ENCODE results near the gene EIF3B. TPM values are rescaled to one million over a fixed set of nuclear protein-coding genes. Genes with fewer than 3 reads are reported as not detected.

Gene EIF3B
- total and polyA plus RNA-seq, 4 donors, result 27.4 to 98.8 (median 60.8) TPM

GRCh38 chr7:2403718-2404648, 49.4 kb downstream of the EIF3B start:
- Histone ChIP-seq H3K9ac (ENCODE audit: low read depth in 1 of 2, low read length in 2 of 2) (peak overlapping the region; percentile 18 to 58), H3K27me3 (ENCODE audit: control insufficient read depth in 4 of 4, insufficient read depth in 4 of 4, low read length in 3 of 4) (no peaks in the 10 kb centered on the region), H3K9me3 (ENCODE audit: control insufficient read depth in 4 of 4, low read length in 3 of 4) (no peaks in the 10 kb centered on the region), H3K27ac (ENCODE audit: low read depth in 1 of 2, low read length in 2 of 2) (peak overlapping the region; percentile 8 to 63), H3K4me1 (ENCODE audit: control insufficient read depth in 4 of 4, insufficient read depth in 4 of 4, low read length in 3 of 4) (peaks cover 10 to 39% (median 22%) of the 10 kb centered on the region in 4 donors), H3K4me3 (ENCODE audit: low read depth in 1 of 3, low read length in 3 of 3) (peak overlapping the region; percentile 55 to 94 (median 69)), H3K36me3 (ENCODE audit: control insufficient read depth in 4 of 4, insufficient read depth in 3 of 4, low read depth in 1 of 4, low read length in 3 of 4) (no peaks in the 10 kb centered on the region)
- peak; percentile 54 for DNase-seq (ENCODE audit: low spot score)
- WGBS, result 2% methylated on average over 71 of the region's 71 CpGs
- TF ChIP-seq SP1 (IDR thresholded peaks at IDR 0.05) (no peak), JUND (IDR thresholded peaks at IDR 0.05) (no peak), RXRA (IDR thresholded peaks at IDR 0.05) (no peak), RAD21 (IDR thresholded peaks at IDR 0.05) (peak in 1 of 2 donors; percentile 5), GABPA (IDR thresholded peaks at IDR 0.05 in 1 of 2, conservative IDR thresholded peaks at IDR 0.05 in 1 of 2) (no peak), CTCF (IDR thresholded peaks at IDR 0.05; ENCODE audit: low read depth, low read length, missing input control) (no peak)
- TF ChIP-seq, protein P1, sequence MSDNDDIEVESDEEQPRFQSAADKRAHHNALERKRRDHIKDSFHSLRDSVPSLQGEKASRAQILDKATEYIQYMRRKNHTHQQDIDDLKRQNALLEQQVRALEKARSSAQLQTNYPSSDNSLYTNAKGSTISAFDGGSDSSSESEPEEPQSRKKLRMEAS (IDR thresholded peaks at IDR 0.05), result no peak

DNA sequence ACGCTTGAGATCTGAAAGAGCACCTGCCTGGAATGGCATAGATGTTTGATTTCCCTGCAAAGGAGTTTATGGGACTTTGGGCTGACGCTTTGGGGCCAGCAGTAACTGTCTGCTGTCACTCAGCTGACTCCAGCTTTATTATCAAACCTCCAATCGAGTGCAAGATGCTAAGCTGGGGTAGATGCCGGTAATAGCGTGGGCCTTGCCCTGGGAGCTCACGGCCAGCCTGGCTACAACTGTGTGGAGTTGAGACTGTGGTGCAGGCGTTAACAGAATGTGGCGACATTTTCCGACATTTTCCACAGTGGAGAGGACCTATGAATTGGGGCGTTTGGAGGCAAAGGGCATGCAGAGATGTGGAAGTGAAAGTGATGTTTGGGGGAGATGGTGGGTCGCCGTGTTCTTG, 50.1 kb downstream of the EIF3B start:
- TF ChIP-seq GABPA (IDR thresholded peaks at IDR 0.05 in 1 of 2, conservative IDR thresholded peaks at IDR 0.05 in 1 of 2) (no peak), FOXA1 (IDR thresholded peaks at IDR 0.05) (no peak), SP1 (IDR thresholded peaks at IDR 0.05) (no peak), YY1 (IDR thresholded peaks at IDR 0.05) (no peak), NR2F2 (IDR thresholded peaks at IDR 0.05) (no peak), HNF4G (IDR thresholded peaks at IDR 0.05) (no peak), FOXA2 (IDR thresholded peaks at IDR 0.05) (no peak), RAD21 (IDR thresholded peaks at IDR 0.05) (no peak), HNF4A (conservative IDR thresholded peaks at IDR 0.05) (no peak)
- TF ChIP-seq, protein P2, sequence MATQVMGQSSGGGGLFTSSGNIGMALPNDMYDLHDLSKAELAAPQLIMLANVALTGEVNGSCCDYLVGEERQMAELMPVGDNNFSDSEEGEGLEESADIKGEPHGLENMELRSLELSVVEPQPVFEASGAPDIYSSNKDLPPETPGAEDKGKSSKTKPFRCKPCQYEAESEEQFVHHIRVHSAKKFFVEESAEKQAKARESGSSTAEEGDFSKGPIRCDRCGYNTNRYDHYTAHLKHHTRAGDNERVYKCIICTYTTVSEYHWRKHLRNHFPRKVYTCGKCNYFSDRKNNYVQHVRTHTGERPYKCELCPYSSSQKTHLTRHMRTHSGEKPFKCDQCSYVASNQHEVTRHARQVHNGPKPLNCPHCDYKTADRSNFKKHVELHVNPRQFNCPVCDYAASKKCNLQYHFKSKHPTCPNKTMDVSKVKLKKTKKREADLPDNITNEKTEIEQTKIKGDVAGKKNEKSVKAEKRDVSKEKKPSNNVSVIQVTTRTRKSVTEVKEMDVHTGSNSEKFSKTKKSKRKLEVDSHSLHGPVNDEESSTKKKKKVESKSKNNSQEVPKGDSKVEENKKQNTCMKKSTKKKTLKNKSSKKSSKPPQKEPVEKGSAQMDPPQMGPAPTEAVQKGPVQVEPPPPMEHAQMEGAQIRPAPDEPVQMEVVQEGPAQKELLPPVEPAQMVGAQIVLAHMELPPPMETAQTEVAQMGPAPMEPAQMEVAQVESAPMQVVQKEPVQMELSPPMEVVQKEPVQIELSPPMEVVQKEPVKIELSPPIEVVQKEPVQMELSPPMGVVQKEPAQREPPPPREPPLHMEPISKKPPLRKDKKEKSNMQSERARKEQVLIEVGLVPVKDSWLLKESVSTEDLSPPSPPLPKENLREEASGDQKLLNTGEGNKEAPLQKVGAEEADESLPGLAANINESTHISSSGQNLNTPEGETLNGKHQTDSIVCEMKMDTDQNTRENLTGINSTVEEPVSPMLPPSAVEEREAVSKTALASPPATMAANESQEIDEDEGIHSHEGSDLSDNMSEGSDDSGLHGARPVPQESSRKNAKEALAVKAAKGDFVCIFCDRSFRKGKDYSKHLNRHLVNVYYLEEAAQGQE (IDR thresholded peaks at IDR 0.05), result no peak
- TF ChIP-seq, protein P3, sequence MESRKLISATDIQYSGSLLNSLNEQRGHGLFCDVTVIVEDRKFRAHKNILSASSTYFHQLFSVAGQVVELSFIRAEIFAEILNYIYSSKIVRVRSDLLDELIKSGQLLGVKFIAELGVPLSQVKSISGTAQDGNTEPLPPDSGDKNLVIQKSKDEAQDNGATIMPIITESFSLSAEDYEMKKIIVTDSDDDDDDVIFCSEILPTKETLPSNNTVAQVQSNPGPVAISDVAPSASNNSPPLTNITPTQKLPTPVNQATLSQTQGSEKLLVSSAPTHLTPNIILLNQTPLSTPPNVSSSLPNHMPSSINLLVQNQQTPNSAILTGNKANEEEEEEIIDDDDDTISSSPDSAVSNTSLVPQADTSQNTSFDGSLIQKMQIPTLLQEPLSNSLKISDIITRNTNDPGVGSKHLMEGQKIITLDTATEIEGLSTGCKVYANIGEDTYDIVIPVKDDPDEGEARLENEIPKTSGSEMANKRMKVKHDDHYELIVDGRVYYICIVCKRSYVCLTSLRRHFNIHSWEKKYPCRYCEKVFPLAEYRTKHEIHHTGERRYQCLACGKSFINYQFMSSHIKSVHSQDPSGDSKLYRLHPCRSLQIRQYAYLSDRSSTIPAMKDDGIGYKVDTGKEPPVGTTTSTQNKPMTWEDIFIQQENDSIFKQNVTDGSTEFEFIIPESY (IDR thresholded peaks at IDR 0.05), result no peak
- no peaks in the 10 kb centered on the region for H3K27me3 ChIP-seq (ENCODE audit: control insufficient read depth in 4 of 4, insufficient read depth in 4 of 4, low read length in 3 of 4)

More for the DNA sequence above, 50.1 kb downstream of the EIF3B start:
- no peak for DNase-seq (ENCODE audit: low spot score)
- H3K4me3 ChIP-seq (ENCODE audit: low read depth in 1 of 3, low read length in 3 of 3), result peak overlapping the region in 2 of 3 donors; percentile 55 to 94
- H3K36me3 ChIP-seq (ENCODE audit: control insufficient read depth in 4 of 4, insufficient read depth in 3 of 4, low read depth in 1 of 4, low read length in 3 of 4), result no peaks in the 10 kb centered on the region
- no peak overlapping the region for H3K9ac ChIP-seq (ENCODE audit: low read depth in 1 of 2, low read length in 2 of 2)
- WGBS, result 65% methylated on average over 12 of the region's 12 CpGs
- H3K27ac ChIP-seq (ENCODE audit: low read depth in 1 of 2, low read length in 2 of 2), result peak overlapping the region in 1 of 2 donors; percentile 63
- peaks cover 10 to 36% (median 22%) of the 10 kb centered on the region in 4 donors for H3K4me1 ChIP-seq (ENCODE audit: control insufficient read depth in 4 of 4, insufficient read depth in 4 of 4, low read length in 3 of 4)
- no peaks in the 10 kb centered on the region for H3K9me3 ChIP-seq (ENCODE audit: control insufficient read depth in 4 of 4, low read length in 3 of 4)

All from liver (tissue), 9 donors.